Naive thymus-derived CD4-positive, alpha-beta T cell (primary cell): ENCODE results near the gene CABP5. TPM values are rescaled to one million over a fixed set of nuclear protein-coding genes. Genes with fewer than 3 reads are reported as not detected.

Source experiments
- ATAC-seq: fragments of 150-1000 bp; cut with Tn5 transposase; 2 replicates; pipeline ENCODE4 v1.10.0; 2021; ENCODE audit warnings: mild to moderate bottlenecking, moderate library complexity
- CTCF ChIA-PET: fragments of 350-600 bp; sonication (Branson Sonifier 250); formaldehyde crosslinking; loops from one replicate; lab custom pipeline; 2021; ENCODE audit warnings: antibody characterized with exemption; lab: Charles Lee
- POLR2A ChIA-PET: fragments of 350-600 bp; sonication (Branson Sonifier 250); formaldehyde crosslinking; loops from one replicate; lab custom pipeline; 2021; ENCODE audit warnings: antibody characterized with exemption, inconsistent platforms; lab: Charles Lee
- DNase-seq, 9 donors: peaks; one replicate each; pipeline versions ENCODE4 v3.0.0 to v3.0.0-alpha.2; 2020 to 2022; ENCODE audit warnings: mixed read lengths in 1 of 9
- H3K27ac ChIP-seq: one replicate; pipeline ENCODE4 v1.7.0; 2013; ENCODE audit warnings: mild to moderate bottlenecking, low read depth, low read length, moderate library complexity
- H3K27me3 ChIP-seq, 2 donors: one replicate each; pipeline ENCODE4 v1.7.0; 2013; ENCODE audit warnings: low read length in 2 of 2, mild to moderate bottlenecking in 2 of 2, moderate library complexity in 2 of 2; ENCODE audit not compliant: control insufficient read depth in 2 of 2, insufficient read depth in 2 of 2
- H3K36me3 ChIP-seq, 3 experiments: 1 replicate in 2 of 3; 2 replicates in 1 of 3; pipeline ENCODE4 v1.7.0; 2013; ENCODE audit warnings: low read length in 3 of 3, mild to moderate bottlenecking in 3 of 3, moderate library complexity in 1 of 3; ENCODE audit not compliant: insufficient read depth in 3 of 3, control insufficient read depth in 2 of 3
- H3K4me1 ChIP-seq, 2 donors: one replicate each; pipeline ENCODE4 v1.7.0; 2013; ENCODE audit warnings: low read length in 2 of 2, mild to moderate bottlenecking in 2 of 2, moderate library complexity in 1 of 2; ENCODE audit not compliant: control insufficient read depth in 2 of 2, insufficient read depth in 2 of 2
- H3K4me3 ChIP-seq: 2 replicates; pipeline ENCODE4 v1.7.0; 2013; ENCODE audit warnings: mild to moderate bottlenecking, low read length
- H3K9me3 ChIP-seq, 3 experiments: 1 replicate in 2 of 3; 2 replicates in 1 of 3; pipeline ENCODE4 v1.7.0; 2013; ENCODE audit warnings: low read length in 3 of 3; ENCODE audit not compliant: control insufficient read depth in 2 of 3
- H3K27ac Mint-ChIP-seq, 9 donors: one replicate each; pipeline ENCODE4 v1.8.0; 2020 to 2022; ENCODE audit warnings: mixed read lengths in 9 of 9, mild to moderate bottlenecking in 8 of 9, moderate library complexity in 5 of 9, inconsistent platforms in 2 of 9
- H3K27me3 Mint-ChIP-seq, 5 donors: one replicate each; pipeline ENCODE4 v1.8.0; 2021 to 2022; ENCODE audit warnings: mixed read lengths in 5 of 5, mild to moderate bottlenecking in 1 of 5
- H3K36me3 Mint-ChIP-seq, 5 donors: one replicate each; pipeline ENCODE4 v1.8.0; 2020 to 2022; ENCODE audit warnings: mixed read lengths in 5 of 5, mild to moderate bottlenecking in 3 of 5, inconsistent platforms in 1 of 5
- H3K4me1 Mint-ChIP-seq, 7 donors: one replicate each; pipeline ENCODE4 v1.8.0; 2020 to 2022; ENCODE audit warnings: mixed read lengths in 7 of 7, mild to moderate bottlenecking in 3 of 7, inconsistent platforms in 1 of 7
- H3K4me3 Mint-ChIP-seq, 10 donors: one replicate each; pipeline ENCODE4 v1.8.0; 2020 to 2022; ENCODE audit warnings: mild to moderate bottlenecking in 10 of 10, mixed read lengths in 10 of 10, moderate library complexity in 6 of 10, inconsistent platforms in 2 of 10
- H3K9me3 Mint-ChIP-seq, 11 donors: one replicate each; pipeline ENCODE4 v1.8.0; 2020 to 2022; ENCODE audit warnings: mixed read lengths in 11 of 11, mild to moderate bottlenecking in 4 of 11, inconsistent platforms in 1 of 11, moderate library complexity in 1 of 11
- intact Hi-C, 2 donors: fragments of 100-400 bp; cut with micrococcal nuclease; formaldehyde crosslinking; loops; one replicate each; pipeline ENCODE4 v1.15.1; 2023
- polyA plus RNA-seq, 2 donors: library from polyadenylated mRNA; unstranded; fragments of 300-500 nt; fragmentation: Illumina TruSeq; gene quantifications; one replicate each; pipeline ENCODE4 v1.2.3, GENCODE V29; 2021
- total RNA-seq, 6 experiments: library from RNA in 5 of 6; stranded (reverse) in 5 of 6; gene quantifications; 1 replicate in 5 of 6; 2 replicates in 1 of 6; pipeline ENCODE4 v1.2.3 and lab custom pipeline; 2021 to 2026

CABP5 gene
- total and polyA plus RNA-seq, 7 experiments from 2014 or later = 0.42 TPM; not detected in 6

DNA sequence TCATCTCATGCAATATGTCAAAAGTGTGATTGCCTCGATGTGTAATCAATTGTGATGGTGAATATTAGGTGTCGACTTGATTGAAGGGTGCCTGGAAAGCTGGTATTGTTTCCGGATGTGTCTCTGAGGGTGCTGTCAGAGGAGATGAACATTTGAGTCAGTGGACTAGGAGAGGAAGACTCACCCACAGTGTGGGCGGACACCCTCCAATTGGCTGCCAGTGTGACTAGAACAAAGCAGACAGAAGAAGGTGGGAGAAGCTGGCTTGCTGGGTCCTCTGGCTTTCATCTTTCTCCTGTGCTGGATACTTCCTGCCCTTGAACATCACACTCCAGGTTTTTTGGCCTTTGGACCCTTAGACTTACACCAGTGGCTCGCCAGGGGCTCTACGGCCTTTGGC is 15.5 kb upstream of the CABP5 start:
- ATAC-seq (no peak), DNase-seq (no peak)
- ChIA-PET CTCF (no interaction called here), POLR2A (no interaction called here)
- no peaks in the 10 kb centered on the region for H3K9me3 ChIP-seq
- intact Hi-C loops = no loop called here
- Mint-ChIP-seq H3K27ac (no peak overlapping the region), H3K36me3 (peaks cover 0 to 4% (median 0%) of the 10 kb centered on the region in 5 donors), H3K4me1 (no peaks in the 10 kb centered on the region), H3K4me3 (no peak overlapping the region), H3K27me3 (peaks cover 0 to 20% (median 10%) of the 10 kb centered on the region in 5 donors), H3K9me3 (peaks cover 0 to 3% (median 0%) of the 10 kb centered on the region in 11 donors)
- no peaks in the 10 kb centered on the region for H3K27me3 ChIP-seq
- no peaks in the 10 kb centered on the region for H3K4me1 ChIP-seq
- no peak overlapping the region for H3K27ac ChIP-seq
- no peak overlapping the region for H3K4me3 ChIP-seq
- no peaks in the 10 kb centered on the region for H3K36me3 ChIP-seq

DNA sequence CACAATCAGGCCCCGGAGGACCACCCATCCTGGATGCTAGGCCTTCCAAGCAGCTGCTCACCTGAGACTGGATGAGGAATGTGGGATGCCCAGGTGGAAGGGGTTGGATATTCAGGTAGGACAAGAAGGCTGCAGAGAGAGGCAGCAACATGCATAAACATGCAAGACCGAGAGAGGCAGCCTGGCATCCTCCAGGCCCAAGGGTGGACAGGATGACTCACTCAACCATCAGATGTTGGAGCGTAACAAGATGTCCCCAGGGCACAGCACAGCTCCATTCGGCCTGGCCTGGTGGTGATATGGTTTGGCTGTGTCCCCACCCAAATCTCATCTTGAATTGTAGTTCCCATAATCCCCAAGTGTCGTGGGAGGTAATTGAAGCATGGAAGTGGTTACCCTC is 10.0 kb upstream of the CABP5 start:
- POLR2A ChIA-PET = no interaction called here
- H3K36me3 ChIP-seq = no peaks in the 10 kb centered on the region
- ATAC-seq = no peak
- peak overlapping the region in 1 of 9 donors; percentile 1 for H3K27ac Mint-ChIP-seq
- peaks cover 0 to 15% (median 3%) of the 10 kb centered on the region in 5 donors for H3K36me3 Mint-ChIP-seq
- H3K4me3 Mint-ChIP-seq = no peak overlapping the region
- no peaks in the 10 kb centered on the region for H3K27me3 ChIP-seq
- H3K27me3 Mint-ChIP-seq = peaks cover 0 to 4% (median 0%) of the 10 kb centered on the region in 5 donors
- CTCF ChIA-PET = no interaction called here
- H3K4me1 ChIP-seq = no peaks in the 10 kb centered on the region
- intact Hi-C loops = no loop called here
- H3K4me3 ChIP-seq = no peak overlapping the region
- H3K27ac ChIP-seq = no peak overlapping the region
- peaks cover 0 to 8% (median 3%) of the 10 kb centered on the region in 11 donors for H3K9me3 Mint-ChIP-seq
- H3K4me1 Mint-ChIP-seq = no peaks in the 10 kb centered on the region
- no peak for DNase-seq
- H3K9me3 ChIP-seq = no peaks in the 10 kb centered on the region

DNA sequence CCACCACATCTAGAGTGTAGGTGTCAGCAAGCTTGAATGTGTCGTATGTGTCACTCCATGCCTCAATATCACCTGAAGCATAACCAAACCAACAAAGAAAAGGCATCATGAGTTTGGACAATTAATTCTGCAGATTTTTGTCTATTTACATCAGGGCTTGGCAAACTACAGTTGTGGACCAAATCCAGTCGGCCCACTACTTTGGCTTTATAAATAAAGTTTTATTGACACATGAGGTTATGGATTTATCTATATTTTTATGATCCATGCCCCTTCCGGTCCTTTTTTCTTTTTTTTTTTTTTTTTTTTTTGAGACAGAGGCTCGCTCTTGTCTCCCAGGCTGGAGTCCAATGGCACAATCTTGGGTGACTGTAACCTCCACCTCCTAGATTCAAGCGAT is 9.2 kb upstream of the CABP5 start:
- CTCF ChIA-PET = no interaction called here
- H3K27ac ChIP-seq = no peak overlapping the region
- H3K27me3 ChIP-seq = no peaks in the 10 kb centered on the region
- ATAC-seq = no peak
- no peak for DNase-seq
- intact Hi-C loops = no loop called here
- H3K9me3 ChIP-seq = no peaks in the 10 kb centered on the region
- Mint-ChIP-seq H3K27ac (no peak overlapping the region), H3K27me3 (peaks cover 0 to 4% (median 1%) of the 10 kb centered on the region in 5 donors), H3K36me3 (peaks cover 0 to 15% (median 3%) of the 10 kb centered on the region in 5 donors), H3K4me1 (no peaks in the 10 kb centered on the region), H3K4me3 (no peak overlapping the region), H3K9me3 (peaks cover 0 to 8% (median 3%) of the 10 kb centered on the region in 11 donors)
- POLR2A ChIA-PET = no interaction called here
- no peaks in the 10 kb centered on the region for H3K4me1 ChIP-seq
- H3K36me3 ChIP-seq = no peaks in the 10 kb centered on the region
- H3K4me3 ChIP-seq = no peak overlapping the region

DNA sequence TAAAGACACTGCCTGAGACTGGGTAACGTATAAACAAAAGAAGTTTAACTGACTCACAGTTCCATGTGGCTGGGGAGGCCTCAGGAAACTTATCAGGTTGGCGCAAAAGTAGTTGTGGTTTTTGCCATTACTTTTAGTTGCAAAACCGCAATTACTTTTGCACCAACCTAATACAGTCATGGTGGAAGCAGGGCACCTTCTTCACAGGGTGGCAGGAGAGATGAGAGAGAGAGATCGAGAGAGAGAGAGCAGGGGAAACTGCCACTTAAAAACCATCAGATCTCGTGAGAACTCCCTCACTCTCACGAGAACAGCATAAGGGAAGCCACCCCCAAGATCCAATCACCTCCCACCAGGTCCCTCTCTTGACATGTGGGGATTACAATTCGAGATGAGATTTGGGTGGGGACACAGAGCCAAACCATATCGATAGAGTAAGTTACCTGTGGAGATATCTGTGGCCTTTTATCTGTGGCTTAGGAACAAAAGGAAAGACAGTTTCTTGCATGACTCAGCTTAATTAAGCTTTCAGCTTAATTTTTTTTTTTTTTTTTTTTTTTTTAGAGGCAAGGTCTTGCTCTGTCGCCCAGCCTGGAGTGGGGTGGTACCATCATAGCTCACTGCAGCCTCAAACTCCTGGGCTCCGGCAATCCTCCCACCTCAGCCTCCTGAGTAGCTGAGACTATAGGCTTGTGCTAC is 7.6 kb upstream of the CABP5 start:
- Histone ChIP-seq H3K27ac (no peak overlapping the region), H3K9me3 (no peaks in the 10 kb centered on the region), H3K36me3 (no peaks in the 10 kb centered on the region), H3K4me1 (no peaks in the 10 kb centered on the region), H3K4me3 (no peak overlapping the region), H3K27me3 (no peaks in the 10 kb centered on the region)
- intact Hi-C loops = no loop called here
- CTCF ChIA-PET = no interaction called here
- Mint-ChIP-seq H3K4me1 (no peaks in the 10 kb centered on the region), H3K27me3 (peaks cover 0 to 11% (median 4%) of the 10 kb centered on the region in 5 donors), H3K4me3 (no peak overlapping the region), H3K9me3 (peaks cover 0 to 8% (median 3%) of the 10 kb centered on the region in 11 donors), H3K36me3 (peaks cover 0 to 15% (median 3%) of the 10 kb centered on the region in 5 donors), H3K27ac (no peak overlapping the region)
- POLR2A ChIA-PET = no interaction called here
- DNase-seq (no peak), ATAC-seq (no peak)

DNA sequence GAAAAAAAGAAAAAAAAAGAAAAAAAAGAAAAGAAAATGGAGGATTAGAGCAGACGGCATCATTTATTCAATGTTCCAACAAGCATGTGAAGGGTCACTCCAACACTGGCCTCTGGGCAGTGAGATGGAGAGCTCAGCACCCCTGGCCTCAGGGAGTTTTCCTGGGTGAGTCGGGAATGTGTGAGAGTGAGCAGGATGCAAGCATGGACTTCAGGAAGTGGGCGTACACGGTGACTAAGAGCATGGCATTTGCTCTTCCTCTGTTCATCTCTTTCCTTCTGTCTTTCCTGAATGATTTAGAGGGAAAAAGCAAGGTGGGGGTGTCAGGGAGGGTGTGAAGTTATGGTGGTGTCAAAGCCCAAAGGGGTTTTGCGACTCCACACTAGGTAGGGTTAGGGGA is 682 bp upstream of the CABP5 start:
- H3K27me3 ChIP-seq = no peaks in the 10 kb centered on the region
- no peaks in the 10 kb centered on the region for H3K9me3 ChIP-seq
- H3K27ac ChIP-seq = no peak overlapping the region
- Mint-ChIP-seq H3K4me1 (no peaks in the 10 kb centered on the region), H3K27me3 (peaks cover 2 to 52% (median 42%) of the 10 kb centered on the region in 5 donors), H3K4me3 (no peak overlapping the region), H3K9me3 (peaks cover 0 to 4% (median 0%) of the 10 kb centered on the region in 11 donors), H3K36me3 (peaks cover 0 to 6% (median 0%) of the 10 kb centered on the region in 5 donors), H3K27ac (no peak overlapping the region)
- intact Hi-C loops = no loop called here
- no peaks in the 10 kb centered on the region for H3K36me3 ChIP-seq
- DNase-seq (no peak), ATAC-seq (no peak)
- POLR2A ChIA-PET = no interaction called here
- H3K4me1 ChIP-seq = no peaks in the 10 kb centered on the region
- H3K4me3 ChIP-seq = no peak overlapping the region
- CTCF ChIA-PET = no interaction called here

DNA sequence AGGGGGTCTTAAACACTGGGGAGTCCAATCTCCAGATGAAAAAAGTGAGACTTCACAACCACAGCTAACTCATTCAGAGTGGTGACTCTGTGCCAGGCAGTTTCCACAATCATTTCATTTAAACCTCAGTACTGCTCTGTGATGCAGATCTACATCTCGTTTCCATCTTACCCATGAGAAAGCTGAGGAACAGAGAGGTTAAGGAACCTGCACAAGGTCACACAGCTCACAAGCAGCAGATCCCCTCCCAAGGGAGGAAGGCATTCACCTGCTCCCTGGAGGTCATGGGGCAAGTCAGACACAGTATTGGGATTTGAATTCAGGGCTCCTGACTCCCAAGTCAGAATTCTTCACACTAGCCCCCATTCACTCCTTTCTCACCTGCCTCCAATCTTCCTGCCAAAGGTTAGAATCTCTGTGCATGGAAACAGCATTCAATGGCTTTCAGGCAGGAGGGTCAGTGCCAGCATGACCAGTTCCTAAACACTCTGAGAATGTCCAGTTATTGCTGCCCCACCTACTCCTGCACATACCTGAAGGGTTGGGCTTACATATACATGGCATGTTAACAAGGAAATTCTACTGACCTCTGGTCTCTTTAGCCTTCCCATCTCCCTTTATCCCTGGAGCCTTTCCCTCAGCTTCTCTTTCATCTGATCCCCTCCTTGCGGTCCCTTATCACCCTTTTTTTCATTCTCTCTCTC is 1.9 kb downstream of the CABP5 start:
- ChIA-PET POLR2A (no interaction called here), CTCF (no interaction called here)
- H3K9me3 ChIP-seq = no peaks in the 10 kb centered on the region
- H3K4me1 ChIP-seq = no peaks in the 10 kb centered on the region
- Mint-ChIP-seq H3K9me3 (peaks cover 0 to 10% (median 4%) of the 10 kb centered on the region in 11 donors), H3K4me3 (no peak overlapping the region), H3K27me3 (peaks cover 4 to 60% (median 48%) of the 10 kb centered on the region in 5 donors), H3K36me3 (peaks cover 0 to 7% (median 0%) of the 10 kb centered on the region in 5 donors), H3K27ac (peak overlapping the region in 1 of 9 donors; percentile 70), H3K4me1 (no peaks in the 10 kb centered on the region)
- DNase-seq (no peak), ATAC-seq (no peak)
- H3K4me3 ChIP-seq = no peak overlapping the region
- intact Hi-C loops = no loop called here
- no peak overlapping the region for H3K27ac ChIP-seq
- H3K36me3 ChIP-seq = no peaks in the 10 kb centered on the region
- H3K27me3 ChIP-seq = no peaks in the 10 kb centered on the region
